Esophagus squamous epithelium (tissue), 5 donors: Measurements from ENCODE around the gene MAPKAP1. TPM values are rescaled to one million over a fixed set of nuclear protein-coding genes. Genes with fewer than 3 reads are reported as not detected.

Source experiments
- DNase-seq: peaks from one replicate; lab custom pipeline; 2025; lab: John Stamatoyannopoulos, UW
- H3K27ac ChIP-seq, 4 donors: fragments of 200-600 bp; sonication (generic); one replicate each; pipeline ENCODE4 v1.5.1; 2016 to 2019; ENCODE audit warnings: mild to moderate bottlenecking in 1 of 4
- H3K27me3 ChIP-seq, 4 donors: fragments of 200-600 bp; sonication (generic); 1 replicate in 3 of 4; 2 replicates in 1 of 4; pipeline versions ENCODE4 v1.5.1 to v1.6.0; 2017 to 2021; ENCODE audit warnings: antibody characterized with exemption in 1 of 4
- H3K36me3 ChIP-seq, 3 donors: fragments of 200-600 bp; sonication (generic); one replicate each; pipeline ENCODE4 v1.5.1; 2016 to 2019
- H3K4me1 ChIP-seq, 3 donors: fragments of 200-600 bp; sonication (generic); one replicate each; pipeline ENCODE4 v1.5.1; 2017 to 2019
- H3K4me3 ChIP-seq, 4 donors: fragments of 200-600 bp; sonication (generic); 1 replicate in 3 of 4; 2 replicates in 1 of 4; pipeline ENCODE4 v1.5.1; 2016 to 2019; ENCODE audit warnings: mild to moderate bottlenecking in 2 of 4, moderate library complexity in 1 of 4
- H3K9me3 ChIP-seq, 3 donors: fragments of 200-600 bp; sonication (generic); one replicate each; pipeline ENCODE4 v1.5.1; 2016 to 2019
- POLR2A ChIP-seq, 4 donors: fragments of 450-650 bp; IDR thresholded peaks; one replicate each; pipeline ENCODE4 v1.6.1; 2017; ENCODE audit warnings: antibody characterized with exemption in 4 of 4, mild to moderate bottlenecking in 4 of 4, moderate library complexity in 3 of 4
- WGBS, 2 donors: methylation state at CpG; one replicate each; pipeline ENCODE4 v1.1.5; 2018; 5-methylcytosine and 5-hydroxymethylcytosine counted together
- intact Hi-C: fragments of 100-400 bp; cut with DNase I; formaldehyde crosslinking; loops from one replicate; pipeline ENCODE4 v1.15.0; 2022
- total RNA-seq, 4 donors: library from RNA; depleted of rRNA; stranded (reverse); fragments of >200 nt; gene quantifications; one replicate each; pipeline ENCODE4 v1.1.0, GENCODE V29; 2016
- TF ChIP-seq, protein P1 (sequence below), 6 experiments: fragments of 450-650 bp in 4 of 6; fragments of 200-600 bp in 2 of 6; sonication (generic) in 2 of 6; IDR thresholded peaks; one replicate each; pipeline ENCODE4 v1.5.1; 2016 to 2019; ENCODE audit warnings: antibody characterized with exemption in 6 of 6, mild to moderate bottlenecking in 4 of 6, moderate library complexity in 4 of 6
- donor health status: DM: yes; HTN: yes; CAD: no.

The MAPKAP1 gene
- total RNA-seq, 4 donors from 2014 or later = 59.0 to 87.0 (median 70.9) TPM

DNA sequence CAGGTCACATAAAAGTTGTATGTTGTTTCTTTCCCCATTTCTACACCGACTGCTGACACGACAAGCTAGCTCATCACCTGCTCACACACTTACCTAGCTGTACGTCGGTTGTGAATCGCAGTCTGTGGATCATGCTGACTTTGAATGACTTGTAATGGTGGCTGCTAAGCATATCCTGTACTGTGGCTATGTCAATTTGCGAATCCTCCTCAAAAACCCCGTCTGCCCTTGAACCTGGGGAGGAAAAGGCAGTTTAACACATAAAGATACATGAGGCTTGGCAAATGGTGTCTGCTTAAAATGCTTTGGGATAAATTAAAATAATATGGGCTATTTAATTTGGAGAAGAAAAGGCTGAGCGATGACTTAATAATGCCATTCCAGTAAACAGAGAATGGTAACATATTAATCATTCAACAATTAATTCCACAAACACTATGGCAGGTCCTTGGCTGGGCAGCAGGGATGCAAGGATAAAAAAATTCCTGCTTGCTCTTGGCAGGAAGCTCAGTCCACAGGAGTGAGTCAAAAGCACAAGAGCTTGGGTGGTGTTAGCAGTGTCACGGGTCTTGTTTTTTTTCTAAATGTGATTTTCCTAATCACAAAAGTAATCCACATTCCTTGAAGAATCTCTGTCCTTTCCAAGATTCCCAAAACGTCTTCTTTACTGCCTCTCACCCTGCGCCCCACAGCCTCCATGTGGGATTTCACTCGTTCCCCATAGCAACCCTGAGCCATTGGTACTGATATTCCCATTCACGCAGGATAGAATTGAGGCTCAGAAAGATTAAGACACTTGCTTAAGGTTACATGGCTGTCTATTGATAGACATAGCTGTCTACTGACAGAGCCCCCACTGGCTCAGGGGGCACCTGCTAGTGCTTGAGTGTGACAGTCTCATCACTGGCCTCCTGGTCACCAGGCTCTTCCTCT, 222.4 kb downstream of the MAPKAP1 start:
- intact Hi-C loops = no loop called here
- Histone ChIP-seq H3K27me3 (no peaks in the 10 kb centered on the region), H3K4me3 (no peak overlapping the region), H3K4me1 (peaks cover 0 to 44% (median 7%) of the 10 kb centered on the region in 3 donors), H3K36me3 (peaks cover 0 to 29% (median 0%) of the 10 kb centered on the region in 3 donors), H3K27ac (peak overlapping the region; percentile 19 to 73 (median 44)), H3K9me3 (no peaks in the 10 kb centered on the region)
- WGBS, 2 donors = 61 to 65% methylated on average over 13 of the region's 13 CpGs
- TF ChIP-seq, protein P1, sequence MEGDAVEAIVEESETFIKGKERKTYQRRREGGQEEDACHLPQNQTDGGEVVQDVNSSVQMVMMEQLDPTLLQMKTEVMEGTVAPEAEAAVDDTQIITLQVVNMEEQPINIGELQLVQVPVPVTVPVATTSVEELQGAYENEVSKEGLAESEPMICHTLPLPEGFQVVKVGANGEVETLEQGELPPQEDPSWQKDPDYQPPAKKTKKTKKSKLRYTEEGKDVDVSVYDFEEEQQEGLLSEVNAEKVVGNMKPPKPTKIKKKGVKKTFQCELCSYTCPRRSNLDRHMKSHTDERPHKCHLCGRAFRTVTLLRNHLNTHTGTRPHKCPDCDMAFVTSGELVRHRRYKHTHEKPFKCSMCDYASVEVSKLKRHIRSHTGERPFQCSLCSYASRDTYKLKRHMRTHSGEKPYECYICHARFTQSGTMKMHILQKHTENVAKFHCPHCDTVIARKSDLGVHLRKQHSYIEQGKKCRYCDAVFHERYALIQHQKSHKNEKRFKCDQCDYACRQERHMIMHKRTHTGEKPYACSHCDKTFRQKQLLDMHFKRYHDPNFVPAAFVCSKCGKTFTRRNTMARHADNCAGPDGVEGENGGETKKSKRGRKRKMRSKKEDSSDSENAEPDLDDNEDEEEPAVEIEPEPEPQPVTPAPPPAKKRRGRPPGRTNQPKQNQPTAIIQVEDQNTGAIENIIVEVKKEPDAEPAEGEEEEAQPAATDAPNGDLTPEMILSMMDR (IDR thresholded peaks at IDR 0.05) = no peak
- TF ChIP-seq POLR2A (IDR thresholded peaks at IDR 0.05) = no peak
- DNase-seq = no peak

DNA sequence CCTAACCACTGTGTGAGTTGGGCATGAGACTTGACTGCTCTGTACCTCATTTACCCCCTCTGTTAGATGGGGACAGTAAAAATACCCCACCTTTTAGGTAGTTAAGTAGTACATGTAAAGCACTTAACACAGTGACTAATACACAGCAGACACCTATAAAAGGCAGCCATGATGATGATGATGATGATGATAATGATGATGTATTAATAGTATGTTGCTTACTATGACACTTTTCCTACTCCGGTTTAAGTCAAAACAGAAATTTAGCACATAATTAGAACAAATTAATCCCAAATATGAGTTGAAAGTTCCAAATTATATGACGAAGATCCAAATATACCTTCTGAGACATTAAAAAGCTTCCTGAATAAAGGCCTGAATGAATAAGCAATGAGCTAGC, 223.3 kb downstream of the MAPKAP1 start:
- TF ChIP-seq, protein P1 (IDR thresholded peaks at IDR 0.05) = no peak
- no peak for TF ChIP-seq POLR2A (IDR thresholded peaks at IDR 0.05)
- no peaks in the 10 kb centered on the region for H3K27me3 ChIP-seq
- 84 to 85% methylated on average over 2 of the region's 2 CpGs for WGBS, 2 donors
- no peak overlapping the region for H3K4me3 ChIP-seq
- DNase-seq = no peak
- peaks cover 0 to 44% (median 7%) of the 10 kb centered on the region in 3 donors for H3K4me1 ChIP-seq
- H3K27ac ChIP-seq = peak overlapping the region in 1 of 4 donors; percentile 49
- peaks cover 0 to 38% (median 0%) of the 10 kb centered on the region in 3 donors for H3K36me3 ChIP-seq
- intact Hi-C loops = no loop called here
- no peaks in the 10 kb centered on the region for H3K9me3 ChIP-seq

DNA sequence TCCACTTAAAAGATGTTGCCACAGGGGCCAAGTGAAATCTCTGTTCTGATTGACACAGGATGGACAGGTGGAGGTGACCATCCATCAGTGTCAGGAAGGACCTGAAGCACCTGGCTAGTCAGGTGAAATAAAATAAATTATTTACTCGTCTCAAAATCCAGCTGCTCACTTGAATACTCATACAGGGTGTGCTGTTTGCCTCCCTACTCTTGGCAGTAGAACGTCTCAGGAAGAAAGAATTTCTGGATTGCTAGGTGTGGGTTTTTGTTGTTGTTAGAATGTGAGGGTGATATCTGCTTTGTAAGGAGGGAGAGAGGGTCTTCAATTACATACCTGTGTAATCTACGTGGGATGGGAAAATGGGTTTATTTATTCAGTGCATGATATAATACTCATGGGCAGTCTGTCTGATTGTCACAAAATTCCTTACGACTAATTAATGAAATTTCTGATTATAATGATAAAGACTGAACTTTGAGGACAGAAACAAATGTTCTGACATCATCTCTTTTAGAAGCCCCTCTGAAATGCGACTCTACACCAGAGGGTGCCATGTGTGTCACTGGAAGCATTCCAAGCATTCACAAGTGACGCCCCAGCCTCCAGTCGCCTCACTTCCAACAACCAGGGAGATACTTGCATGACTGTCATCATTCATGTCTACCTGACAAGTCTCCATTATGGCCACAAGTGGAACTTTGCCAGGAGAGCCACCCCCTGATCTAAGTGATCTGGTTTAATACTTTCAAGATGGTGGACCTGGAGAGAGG, 227.0 kb downstream of the MAPKAP1 start:
- Histone ChIP-seq H3K27me3 (no peaks in the 10 kb centered on the region), H3K27ac (no peak overlapping the region), H3K4me1 (peaks cover 0 to 26% (median 0%) of the 10 kb centered on the region in 3 donors), H3K9me3 (no peaks in the 10 kb centered on the region), H3K36me3 (peaks cover 0 to 69% (median 0%) of the 10 kb centered on the region in 3 donors), H3K4me3 (no peak overlapping the region)
- 78 to 90% methylated on average over 6 to 7 of the region's 7 CpGs for WGBS, 2 donors
- intact Hi-C loops = no loop called here
- TF ChIP-seq, protein P1 (IDR thresholded peaks at IDR 0.05) = no peak
- no peak for TF ChIP-seq POLR2A (IDR thresholded peaks at IDR 0.05)
- DNase-seq = no peak

DNA sequence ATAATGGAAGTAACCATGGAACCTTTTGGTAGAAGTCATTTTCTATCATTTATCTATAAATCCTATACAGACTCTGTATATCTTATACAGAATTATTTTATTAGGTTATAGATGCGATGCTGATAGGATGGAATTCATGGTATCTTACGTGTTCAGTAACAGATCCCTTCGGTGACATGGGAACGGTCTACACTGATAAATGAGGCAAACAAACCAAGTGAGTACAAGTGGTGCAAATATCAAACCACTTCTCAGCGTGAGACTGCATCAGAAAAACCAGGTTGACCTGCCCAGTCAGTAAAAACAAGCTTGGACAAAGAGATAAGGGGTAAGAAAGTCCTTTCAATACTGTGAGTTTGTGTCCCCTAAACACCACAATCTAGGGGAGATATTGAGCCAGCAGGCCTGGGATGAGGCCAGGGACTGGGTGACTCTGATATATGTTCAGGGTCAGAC, 229.9 kb downstream of the MAPKAP1 start:
- intact Hi-C loops = no loop called here
- Histone ChIP-seq H3K27ac (no peak overlapping the region), H3K4me1 (peaks cover 4 to 25% (median 6%) of the 10 kb centered on the region in 3 donors), H3K9me3 (no peaks in the 10 kb centered on the region), H3K27me3 (no peaks in the 10 kb centered on the region), H3K4me3 (no peak overlapping the region), H3K36me3 (peaks cover 0 to 60% (median 0%) of the 10 kb centered on the region in 3 donors)
- TF ChIP-seq POLR2A (IDR thresholded peaks at IDR 0.05) = no peak
- TF ChIP-seq, protein P1 (IDR thresholded peaks at IDR 0.05) = no peak
- DNase-seq = no peak
- 85 to 91% methylated on average over 5 of the region's 5 CpGs for WGBS, 2 donors
